ENCODE data around the gene BICD1.

BICD1 gene

DNA sequence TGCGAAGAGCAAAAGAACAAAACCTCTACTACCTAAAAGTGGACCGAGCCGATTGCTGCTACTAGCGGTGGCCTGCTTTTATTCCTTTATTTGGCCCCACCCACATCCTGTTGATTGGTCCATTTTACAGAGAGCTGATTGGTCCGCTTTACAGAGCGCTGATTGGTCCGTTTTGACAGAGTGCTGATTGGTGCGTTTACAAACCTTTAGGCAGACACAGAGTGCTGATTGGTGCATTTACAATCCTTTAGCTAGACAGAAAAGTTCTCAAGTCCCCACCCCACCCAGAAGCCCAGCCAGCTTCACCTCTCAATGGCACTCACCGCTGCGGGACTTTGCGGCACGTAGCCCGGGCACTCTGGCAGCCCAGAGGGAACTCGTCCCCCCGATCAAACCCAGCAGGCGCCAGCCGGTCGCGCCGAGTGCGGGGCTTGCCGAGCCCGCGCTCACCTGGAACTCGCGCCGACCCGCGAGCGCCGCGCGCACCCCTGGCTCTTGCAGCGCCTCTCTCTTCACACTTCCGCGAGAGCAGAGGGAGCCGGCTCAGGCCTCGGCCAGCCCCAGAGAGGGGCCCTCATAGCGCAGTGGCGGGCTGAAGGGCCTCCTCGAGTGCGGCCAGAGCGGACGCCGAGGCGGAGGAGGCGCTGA is 284.0 kb downstream of the BICD1 start:
- ChIA-PET CTCF (interaction anchor here (0.6 kb wide), 2 partner anchors 150 to 228 kb away, joined by 3 to 5 read pairs; no protein-coding TSS in a partner anchor), POLR2A (ENCODE audit: low non-redundant PET) (no interaction called here)
- H3K27ac ChIP-seq, result peak overlapping the region; percentile 63
- no peak for DNase-seq (ENCODE audit: low spot score)
- TF ChIP-seq, protein P1, sequence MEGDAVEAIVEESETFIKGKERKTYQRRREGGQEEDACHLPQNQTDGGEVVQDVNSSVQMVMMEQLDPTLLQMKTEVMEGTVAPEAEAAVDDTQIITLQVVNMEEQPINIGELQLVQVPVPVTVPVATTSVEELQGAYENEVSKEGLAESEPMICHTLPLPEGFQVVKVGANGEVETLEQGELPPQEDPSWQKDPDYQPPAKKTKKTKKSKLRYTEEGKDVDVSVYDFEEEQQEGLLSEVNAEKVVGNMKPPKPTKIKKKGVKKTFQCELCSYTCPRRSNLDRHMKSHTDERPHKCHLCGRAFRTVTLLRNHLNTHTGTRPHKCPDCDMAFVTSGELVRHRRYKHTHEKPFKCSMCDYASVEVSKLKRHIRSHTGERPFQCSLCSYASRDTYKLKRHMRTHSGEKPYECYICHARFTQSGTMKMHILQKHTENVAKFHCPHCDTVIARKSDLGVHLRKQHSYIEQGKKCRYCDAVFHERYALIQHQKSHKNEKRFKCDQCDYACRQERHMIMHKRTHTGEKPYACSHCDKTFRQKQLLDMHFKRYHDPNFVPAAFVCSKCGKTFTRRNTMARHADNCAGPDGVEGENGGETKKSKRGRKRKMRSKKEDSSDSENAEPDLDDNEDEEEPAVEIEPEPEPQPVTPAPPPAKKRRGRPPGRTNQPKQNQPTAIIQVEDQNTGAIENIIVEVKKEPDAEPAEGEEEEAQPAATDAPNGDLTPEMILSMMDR (conservative IDR thresholded peaks at IDR 0.05; ENCODE audit: low read depth), result no peak

DNA sequence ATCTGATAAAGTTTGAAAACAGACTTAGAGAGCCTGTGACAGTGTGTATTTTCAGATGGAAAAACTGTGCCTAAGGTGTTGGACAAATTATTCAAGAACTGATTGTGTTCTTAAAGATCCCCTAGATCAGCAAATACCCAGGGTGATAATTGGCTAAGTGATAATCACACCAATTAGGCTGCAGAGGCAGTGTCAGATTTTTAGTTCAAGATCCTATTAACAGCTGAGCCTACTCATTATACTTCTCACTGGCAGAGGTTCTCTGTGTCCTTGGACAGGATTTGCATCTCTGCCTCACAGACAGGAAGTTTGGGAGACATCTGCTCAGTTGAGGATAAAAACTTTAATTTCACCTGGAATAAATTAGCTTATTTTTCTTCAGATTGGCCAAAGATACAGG is 288.4 kb downstream of the BICD1 start:
- TF ChIP-seq, protein P1 (conservative IDR thresholded peaks at IDR 0.05; ENCODE audit: low read depth), result no peak
- DNase-seq (ENCODE audit: low spot score), result no peak
- H3K27ac ChIP-seq, result no peak overlapping the region
- POLR2A ChIA-PET (ENCODE audit: low non-redundant PET), result no interaction called here
- CTCF ChIA-PET, result interaction anchor here (0.5 kb wide), 1 partner anchor 698 kb away, joined by 6 read pairs; no protein-coding TSS in a partner anchor

DNA sequence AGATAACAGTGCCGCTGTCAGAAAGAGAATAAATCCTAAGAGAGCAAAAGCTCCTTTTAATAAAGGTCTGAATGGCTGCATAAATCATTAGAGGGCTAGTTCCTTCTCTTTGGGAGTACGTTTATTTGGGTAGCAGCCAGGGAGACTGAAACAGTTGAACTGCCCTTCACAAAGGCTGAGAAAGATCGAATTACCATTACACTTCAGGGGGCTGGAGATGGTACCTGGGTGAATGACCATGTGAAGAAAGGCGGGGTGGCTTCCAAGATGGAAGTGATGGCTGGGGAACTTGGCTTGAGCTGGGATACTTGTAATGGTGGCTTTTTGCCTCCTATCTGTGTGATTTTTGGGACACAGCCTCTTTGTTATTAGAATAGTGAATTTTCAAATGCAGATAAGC is 291.0 kb downstream of the BICD1 start:
- ChIA-PET POLR2A (ENCODE audit: low non-redundant PET) (no interaction called here), CTCF (no interaction called here)
- TF ChIP-seq, protein P1 (conservative IDR thresholded peaks at IDR 0.05; ENCODE audit: low read depth), result no peak
- no peak for DNase-seq (ENCODE audit: low spot score)
- H3K27ac ChIP-seq, result peak overlapping the region; percentile 96; the same call in 1 of the 2 replicates

DNA sequence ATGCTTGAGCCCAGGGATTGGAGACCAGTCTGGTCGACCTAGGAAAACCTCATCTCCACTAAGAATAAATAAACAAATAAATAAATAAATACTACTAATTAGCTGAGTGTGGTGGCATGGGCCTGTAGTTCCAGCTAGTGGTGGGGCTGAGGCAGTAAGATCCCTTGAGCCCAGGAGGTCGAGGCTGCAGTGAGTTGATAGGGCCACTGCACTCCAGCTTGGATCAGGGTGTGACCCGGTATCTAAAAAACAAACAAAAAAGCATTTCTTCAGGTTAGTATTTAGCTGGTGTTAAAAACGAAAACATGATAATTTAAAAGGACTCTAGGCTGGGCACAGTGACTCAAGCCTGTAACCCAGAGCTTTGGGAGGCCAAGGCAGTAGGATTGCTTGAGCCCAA is 291.5 kb downstream of the BICD1 start:
- CTCF ChIA-PET, result interaction anchor here (0.7 kb wide), 1 partner anchor 153 kb away, joined by 3 read pairs; no protein-coding TSS in a partner anchor
- no peak for DNase-seq (ENCODE audit: low spot score)
- TF ChIP-seq, protein P1 (conservative IDR thresholded peaks at IDR 0.05; ENCODE audit: low read depth), result no peak
- peak overlapping the region; percentile 96 for H3K27ac ChIP-seq
- POLR2A ChIA-PET (ENCODE audit: low non-redundant PET), result no interaction called here

DNA sequence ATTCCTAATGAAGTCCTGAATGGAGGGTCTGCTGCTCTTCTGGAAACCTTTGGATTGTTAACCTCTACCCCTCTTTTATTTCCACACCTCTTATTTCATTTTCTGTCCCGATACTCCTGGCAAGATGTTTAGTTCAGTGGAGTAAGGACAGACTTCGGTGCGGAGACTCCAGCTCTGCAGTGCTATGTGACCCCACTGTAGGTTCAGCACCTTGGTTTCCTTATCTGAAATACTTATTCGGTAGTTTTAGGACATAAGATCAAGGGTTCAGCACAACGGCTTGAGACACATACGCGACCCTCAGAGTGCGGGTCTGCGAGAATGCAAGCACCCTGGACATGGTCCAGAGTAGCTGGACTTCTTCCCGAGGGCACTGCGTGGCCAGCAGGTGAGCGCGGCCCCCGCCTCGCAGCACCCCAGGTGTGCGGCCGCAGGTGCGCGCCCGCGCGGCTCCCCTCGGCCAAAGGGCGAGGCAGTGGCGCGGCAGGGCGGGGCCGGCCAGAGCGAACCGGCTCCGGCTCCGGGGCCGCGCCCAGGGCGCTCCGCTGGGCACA is 292.2 kb downstream of the BICD1 start:
- TF ChIP-seq, protein P1 (conservative IDR thresholded peaks at IDR 0.05; ENCODE audit: low read depth), result no peak
- peak; percentile 8 for DNase-seq (ENCODE audit: low spot score)
- peak overlapping the region; percentile 96 for H3K27ac ChIP-seq
- ChIA-PET CTCF (interaction anchor here (0.7 kb wide), 3 partner anchors 32 to 1127 kb away, joined by 3 read pairs; no protein-coding TSS in a partner anchor), POLR2A (ENCODE audit: low non-redundant PET) (interaction anchor here (0.6 kb wide), 1 partner anchor 268 kb away, joined by 4 read pairs; no protein-coding TSS in a partner anchor)

DNA sequence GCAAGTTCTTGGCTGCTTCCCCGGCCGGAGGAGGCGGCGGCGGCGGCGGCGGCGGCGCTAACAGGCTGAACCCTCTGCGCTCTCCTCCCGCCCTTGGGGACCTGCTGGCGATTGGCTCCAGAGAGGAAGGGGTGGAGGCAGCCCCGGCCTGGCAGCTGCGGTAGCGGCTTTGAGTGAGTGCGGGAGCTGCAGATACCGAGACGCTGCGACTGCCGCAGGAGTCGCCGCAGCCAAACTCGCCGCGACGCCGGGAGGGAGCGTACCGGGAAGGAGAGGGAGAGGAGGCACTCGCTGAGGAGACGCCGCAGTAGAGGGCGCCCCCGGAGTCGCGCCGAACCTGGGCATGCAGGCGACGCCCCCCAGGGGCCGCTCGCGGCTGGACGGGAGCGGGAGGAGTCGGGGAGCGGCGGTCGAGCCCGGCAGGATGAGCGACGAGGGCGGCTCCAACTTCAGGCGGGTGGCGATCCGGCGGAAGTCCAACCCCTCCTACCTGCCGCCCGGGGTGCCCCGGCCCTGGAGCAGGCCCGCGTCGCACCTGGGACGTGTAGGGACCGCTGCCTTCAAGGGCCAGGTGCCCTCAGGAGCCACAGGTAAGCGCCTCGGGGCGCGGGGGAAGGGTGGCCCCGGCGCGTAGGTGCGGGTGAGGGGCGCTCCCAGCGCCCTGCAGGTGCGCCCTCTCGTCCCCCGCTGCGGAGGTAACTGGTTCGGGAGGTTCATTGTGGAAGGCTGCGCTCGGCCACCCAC is 292.9 kb downstream of the BICD1 start, which contains the start of gene FGD4:
Gene FGD4, plus strand, starts transcription at position 189 of the 744 bp plus-strand sequence.
- H3K27ac ChIP-seq, result peak within 1 kb of the TSS; percentile 96
- POLR2A ChIA-PET (ENCODE audit: low non-redundant PET), result interaction anchor here (0.6 to 0.9 kb wide), 2 partner anchors 23 to 268 kb away, joined by 4 to 5 read pairs; no protein-coding TSS in a partner anchor
- DNase-seq (ENCODE audit: low spot score), result peak; percentile 92
- CTCF ChIA-PET, result interaction anchor here (0.7 kb wide), 2 partner anchors 31 to 1127 kb away, joined by 3 read pairs; no protein-coding TSS in a partner anchor
- TF ChIP-seq, protein P1 (conservative IDR thresholded peaks at IDR 0.05; ENCODE audit: low read depth), result peak; percentile 55
